Adrenal gland (tissue), 12 donors: ENCODE data around the gene SGTB. TPM values are rescaled to one million over a fixed set of nuclear protein-coding genes. Genes with fewer than 3 reads are reported as not detected.

Experiments used
- DNase-seq, 7 donors: peaks; one replicate each; pipeline ENCODE4 v3.0.0-alpha.2; 2019 to 2020
- H3K27ac ChIP-seq, 5 donors: fragments of 200-600 bp; sonication (generic) in 4 of 5; 1 replicate in 3 of 5; 2 replicates in 2 of 5; pipeline versions ENCODE4 v1.5.1 to v1.8.0; 2016 to 2020; ENCODE audit warnings: mild to moderate bottlenecking in 1 of 5
- H3K27me3 ChIP-seq: fragments of 200-600 bp; 2 replicates; pipeline ENCODE4 v1.8.0; 2021
- H3K36me3 ChIP-seq, 2 donors: fragments of 200-600 bp; replicated peaks in 1 of 2; 1 replicate in 1 of 2; 2 replicates in 1 of 2; pipeline versions ENCODE4 v1.5.1 to v1.8.0; 2018 to 2022
- H3K4me1 ChIP-seq, 2 donors: fragments of 200-600 bp; replicated peaks in 1 of 2; 1 replicate in 1 of 2; 2 replicates in 1 of 2; pipeline versions ENCODE4 v1.5.1 to v1.8.0; 2018 to 2021
- H3K4me3 ChIP-seq, 4 donors: fragments of 200-600 bp; sonication (generic) in 3 of 4; one replicate each; pipeline ENCODE4 v1.5.1; 2016 to 2018
- H3K9me3 ChIP-seq, 3 donors: fragments of 200-600 bp; sonication (generic) in 1 of 3; replicated peaks in 1 of 3; 1 replicate in 2 of 3; 2 replicates in 1 of 3; pipeline versions ENCODE4 v1.5.1 to v1.8.0; 2016 to 2021
- POLR2A ChIP-seq, 2 donors: fragments of 450-650 bp; IDR thresholded peaks; one replicate each; pipeline ENCODE4 v1.6.1; 2017; ENCODE audit warnings: antibody characterized with exemption in 2 of 2, mild to moderate bottlenecking in 2 of 2, moderate library complexity in 1 of 2
- WGBS, 4 donors: extraction: QIAGEN DNeasy Blood & Tissue Kit in 2 of 4; methylation state at CpG; one replicate each; pipeline versions ENCODE4 v1.1.5 to v1.1.7; 2013 to 2017; 5-methylcytosine and 5-hydroxymethylcytosine counted together
- intact Hi-C, 2 donors: fragments of 100-400 bp; cut with DNase I; formaldehyde crosslinking; loops; one replicate each; pipeline versions ENCODE4 v1.14.1 to v1.15.0; 2022 to 2023
- polyA plus RNA-seq, 3 donors: library from polyadenylated mRNA; stranded (reverse); fragments of 200-250 nt in 2 of 3; fragments of 350-450 nt in 1 of 3; fragmentation: Illumina TruSeq in 1 of 3; extraction: RNeasy Lipid Tissue Mini Kit (QIAGEN cat#74804) in 1 of 3; gene quantifications; one replicate each; pipeline ENCODE4 v1.2.3, GENCODE V29; 2013 to 2014
- total RNA-seq, 9 donors: library from RNA; depleted of rRNA in 4 of 9; stranded (reverse); fragments of >200 nt in 4 of 9; fragments of 120-200 nt in 1 of 9; fragmentation: NEBNext Ultra II Directional in 1 of 9; extraction: Animal tissue kit (Norgen Biotek cat#: 25700) in 1 of 9; gene quantifications; one replicate each; pipeline versions ENCODE4 v1.1.0 to v1.2.4, GENCODE V29; 2013 to 2023
- TF ChIP-seq, protein P1 (sequence below), 6 experiments: fragments of 450-650 bp in 4 of 6; fragments of 200-600 bp in 2 of 6; sonication (generic) in 1 of 6; IDR thresholded peaks; 1 replicate in 5 of 6; 2 replicates in 1 of 6; pipeline versions ENCODE4 v1.5.1 to v1.8.0; 2016 to 2021; ENCODE audit warnings: antibody characterized with exemption in 6 of 6, mild to moderate bottlenecking in 2 of 6, moderate library complexity in 1 of 6
- donor health status: healthy with polysubstance abuse.
- donor health status: Bipolar disorder and iron deficiency.
- donor health status: DM: yes; HTN: yes; CAD: no.
- donor health status: DM: no; HTN: no; CAD: no.
- donor health status: DM: no; HTN: no; CAD: no.
- donor health status: DM: yes; HTN: yes; CAD: no.

Gene SGTB
- total and polyA plus RNA-seq, 12 donors, result 1.0 to 7.1 (median 4.1) TPM

DNA sequence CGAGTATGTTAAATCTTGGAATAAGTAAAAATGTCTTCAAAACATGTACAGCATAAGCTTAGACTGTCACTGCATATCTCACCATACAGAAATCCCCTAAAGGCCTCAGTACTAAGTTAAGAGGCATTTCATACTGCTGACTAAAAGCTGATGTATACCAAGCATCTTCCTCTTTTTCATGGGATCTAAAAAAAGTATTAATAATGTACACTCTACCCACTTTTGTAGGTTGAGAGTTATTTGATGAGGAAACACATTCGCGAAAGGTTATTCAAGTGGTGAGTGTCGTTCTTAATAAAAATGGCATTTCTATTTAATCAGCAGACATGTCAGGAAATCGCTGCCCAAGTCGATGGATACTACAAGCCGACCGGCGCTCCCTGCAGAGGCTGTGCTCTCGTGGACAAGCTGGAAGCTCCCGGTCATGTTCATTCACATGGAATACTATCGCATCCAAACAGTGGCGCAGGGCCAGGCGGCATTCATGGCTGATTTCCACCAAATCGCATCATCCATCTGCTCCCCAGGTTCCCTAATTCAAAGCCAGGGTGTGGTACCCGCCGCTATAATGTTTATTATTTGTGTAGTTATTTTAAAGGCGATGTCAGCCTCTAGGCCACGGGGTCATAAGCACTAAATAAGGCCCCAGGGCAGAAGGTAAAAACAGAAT is 724 bp downstream of the SGTB start:
- H3K36me3 ChIP-seq, result no peaks in the 10 kb centered on the region
- intact Hi-C loops, result no loop called here
- H3K9me3 ChIP-seq, result no peaks in the 10 kb centered on the region
- peak; percentile 43 to 84 (median 66) for DNase-seq
- TF ChIP-seq, protein P1, sequence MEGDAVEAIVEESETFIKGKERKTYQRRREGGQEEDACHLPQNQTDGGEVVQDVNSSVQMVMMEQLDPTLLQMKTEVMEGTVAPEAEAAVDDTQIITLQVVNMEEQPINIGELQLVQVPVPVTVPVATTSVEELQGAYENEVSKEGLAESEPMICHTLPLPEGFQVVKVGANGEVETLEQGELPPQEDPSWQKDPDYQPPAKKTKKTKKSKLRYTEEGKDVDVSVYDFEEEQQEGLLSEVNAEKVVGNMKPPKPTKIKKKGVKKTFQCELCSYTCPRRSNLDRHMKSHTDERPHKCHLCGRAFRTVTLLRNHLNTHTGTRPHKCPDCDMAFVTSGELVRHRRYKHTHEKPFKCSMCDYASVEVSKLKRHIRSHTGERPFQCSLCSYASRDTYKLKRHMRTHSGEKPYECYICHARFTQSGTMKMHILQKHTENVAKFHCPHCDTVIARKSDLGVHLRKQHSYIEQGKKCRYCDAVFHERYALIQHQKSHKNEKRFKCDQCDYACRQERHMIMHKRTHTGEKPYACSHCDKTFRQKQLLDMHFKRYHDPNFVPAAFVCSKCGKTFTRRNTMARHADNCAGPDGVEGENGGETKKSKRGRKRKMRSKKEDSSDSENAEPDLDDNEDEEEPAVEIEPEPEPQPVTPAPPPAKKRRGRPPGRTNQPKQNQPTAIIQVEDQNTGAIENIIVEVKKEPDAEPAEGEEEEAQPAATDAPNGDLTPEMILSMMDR (IDR thresholded peaks at IDR 0.05), result no peak
- TF ChIP-seq POLR2A (IDR thresholded peaks at IDR 0.05), result no peak
- WGBS, 4 donors, result 6 to 8% (median 7%) methylated on average over 19 of the region's 19 CpGs
- no peaks in the 10 kb centered on the region for H3K27me3 ChIP-seq
- H3K27ac ChIP-seq, result peak overlapping the region in 3 of 5 donors; percentile 63 to 71 (median 66)
- H3K4me1 ChIP-seq, result peaks cover 6 to 11% of the 10 kb centered on the region in 2 donors
- peak overlapping the region; percentile 58 to 93 (median 84) for H3K4me3 ChIP-seq

DNA sequence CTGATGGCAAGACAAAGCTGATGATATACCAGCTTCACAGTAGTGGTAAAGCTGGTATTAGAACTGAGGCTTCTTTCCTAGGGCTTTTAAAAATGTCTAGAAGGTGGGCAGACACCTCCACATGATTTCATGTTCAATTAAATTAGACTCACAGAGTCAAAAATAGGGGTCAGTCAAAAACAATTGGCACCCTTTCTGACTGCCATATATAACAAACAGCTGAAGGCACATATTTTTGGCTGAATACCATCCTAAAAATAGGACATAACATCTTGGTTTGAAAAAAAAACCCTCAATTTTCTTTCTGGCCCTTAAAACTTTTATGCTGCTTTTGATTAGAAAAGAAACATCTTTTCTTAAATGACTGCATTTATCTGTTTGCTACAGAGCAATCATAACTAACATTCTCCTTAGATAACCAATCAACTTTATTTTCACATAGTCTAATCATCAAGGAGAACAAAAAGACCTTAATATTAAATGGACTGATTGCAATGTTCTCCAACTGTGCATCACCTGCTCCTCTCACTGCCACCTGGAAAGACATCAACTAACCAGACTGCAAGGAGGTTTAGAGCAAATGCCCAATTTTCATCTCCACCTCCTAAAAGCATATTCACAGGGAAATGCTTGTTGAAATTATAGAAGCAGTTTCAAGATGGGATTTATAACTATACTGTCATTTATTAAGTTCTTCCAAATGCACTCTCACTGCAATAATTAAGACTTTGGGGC is 3.2 kb downstream of the SGTB start:
- no peak for DNase-seq
- Histone ChIP-seq H3K27me3 (no peaks in the 10 kb centered on the region), H3K27ac (no peak overlapping the region), H3K9me3 (no peaks in the 10 kb centered on the region), H3K36me3 (no peaks in the 10 kb centered on the region), H3K4me3 (no peak overlapping the region), H3K4me1 (peaks cover 6 to 11% of the 10 kb centered on the region in 2 donors)
- intact Hi-C loops, result no loop called here
- TF ChIP-seq POLR2A (IDR thresholded peaks at IDR 0.05), result no peak
- TF ChIP-seq, protein P1 (IDR thresholded peaks at IDR 0.05), result no peak

DNA sequence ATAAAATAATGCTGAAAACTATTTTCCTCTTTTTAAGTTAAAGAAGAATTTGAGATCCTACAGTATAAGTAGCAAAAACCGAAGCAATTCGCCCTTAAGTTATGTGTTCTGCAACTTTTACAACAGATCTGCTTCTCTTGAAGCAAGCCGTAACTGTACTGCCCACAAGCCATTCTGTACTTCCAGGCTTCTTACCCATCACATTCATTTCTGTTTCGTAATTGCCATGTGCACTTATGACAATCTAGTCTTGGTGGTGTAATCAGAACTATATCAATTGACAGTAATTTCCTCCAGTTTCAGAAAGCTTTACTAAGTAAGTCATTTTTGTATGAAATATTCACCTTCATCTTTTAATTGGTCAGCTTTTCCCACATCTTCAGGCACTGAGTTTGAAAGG is 13.8 kb downstream of the SGTB start:
- DNase-seq, result no peak
- Histone ChIP-seq H3K27ac (no peak overlapping the region), H3K4me3 (no peak overlapping the region), H3K27me3 (no peaks in the 10 kb centered on the region), H3K4me1 (no peaks in the 10 kb centered on the region), H3K9me3 (no peaks in the 10 kb centered on the region), H3K36me3 (no peaks in the 10 kb centered on the region)
- intact Hi-C loops, result no loop called here
- TF ChIP-seq POLR2A (IDR thresholded peaks at IDR 0.05), result no peak
- TF ChIP-seq, protein P1 (IDR thresholded peaks at IDR 0.05), result no peak
- WGBS, 4 donors, result 88 to 91% (median 89%) methylated on average over 4 of the region's 4 CpGs

DNA sequence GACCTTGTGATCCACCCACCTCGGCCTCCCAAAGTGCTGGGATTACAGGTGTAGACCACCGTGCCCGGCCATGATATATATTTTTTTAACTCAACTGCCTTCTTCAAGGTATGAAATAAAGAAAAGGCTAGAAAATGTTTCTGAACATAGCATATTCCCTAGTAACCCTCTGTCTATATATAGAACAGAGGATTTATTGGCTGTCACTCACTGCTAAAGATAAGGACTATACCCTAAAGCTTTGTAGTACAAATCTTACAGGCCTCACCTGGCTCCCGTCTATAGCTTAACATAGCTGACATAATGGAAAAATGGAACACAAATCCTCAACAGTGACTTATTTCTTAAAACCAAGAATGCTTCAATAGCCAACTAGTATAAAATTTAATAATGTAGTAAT is 14.2 kb downstream of the SGTB start:
- no peak for DNase-seq
- no peak for TF ChIP-seq POLR2A (IDR thresholded peaks at IDR 0.05)
- TF ChIP-seq, protein P1 (IDR thresholded peaks at IDR 0.05), result no peak
- Histone ChIP-seq H3K4me1 (no peaks in the 10 kb centered on the region), H3K4me3 (no peak overlapping the region), H3K27me3 (no peaks in the 10 kb centered on the region), H3K9me3 (no peaks in the 10 kb centered on the region), H3K27ac (no peak overlapping the region), H3K36me3 (no peaks in the 10 kb centered on the region)
- WGBS, 4 donors, result 87 to 94% (median 91%) methylated on average over 4 of the region's 4 CpGs
- intact Hi-C loops, result no loop called here
